Effector memory CD8-positive, alpha-beta T cell (primary cell): ENCODE measurements around the gene APCDD1.
A peak's percentile ranks its signal among the peaks of the same experiment; 100 is the strongest.
"Not testable (repeated sequence)": the region's sequence is repeated elsewhere in the genome, so short reads cannot be mapped to it uniquely, and the experiment has no call there.

Experiments used
- ATAC-seq: fragments of 150-1000 bp; cut with Tn5 transposase; replicated peaks from 2 replicates; pipeline ENCODE4 v1.10.0; 2021; ENCODE audit warnings: mild to moderate bottlenecking, moderate library complexity
- DNase-seq, 3 experiments: peaks; one replicate each; pipeline ENCODE4 v3.0.0; 2021
- H3K27ac Mint-ChIP-seq, 2 donors: one replicate each; pipeline ENCODE4 v1.8.0; 2022; ENCODE audit warnings: mild to moderate bottlenecking in 2 of 2, mixed read lengths in 2 of 2, moderate library complexity in 2 of 2
- H3K27me3 Mint-ChIP-seq, 2 donors: one replicate each; pipeline ENCODE4 v1.8.0; 2022; ENCODE audit warnings: mixed read lengths in 2 of 2
- H3K36me3 Mint-ChIP-seq: one replicate; pipeline ENCODE4 v1.8.0; 2022; ENCODE audit warnings: mild to moderate bottlenecking, moderate library complexity, mixed read lengths; ENCODE audit not compliant: insufficient read depth
- H3K4me1 Mint-ChIP-seq, 2 donors: one replicate each; pipeline ENCODE4 v1.8.0; 2022; ENCODE audit warnings: low read depth in 2 of 2, mixed read lengths in 2 of 2
- H3K4me3 Mint-ChIP-seq, 2 donors: one replicate each; pipeline ENCODE4 v1.8.0; 2022; ENCODE audit warnings: mild to moderate bottlenecking in 2 of 2, mixed read lengths in 2 of 2, moderate library complexity in 2 of 2
- H3K9me3 Mint-ChIP-seq, 2 donors: one replicate each; pipeline ENCODE4 v1.8.0; 2022; ENCODE audit warnings: mixed read lengths in 2 of 2

APCDD1 gene

GRCh38 chr18:10495936-10496335 lies 41.5 kb downstream of the APCDD1 start:
- Mint-ChIP-seq H3K27me3 (peaks cover 19 to 25% of the 10 kb centered on the region in 2 donors), H3K4me1 (peaks cover 1 to 4% of the 10 kb centered on the region in 2 donors), H3K27ac (no peak overlapping the region), H3K36me3 (no peaks in the 10 kb centered on the region), H3K4me3 (no peak overlapping the region), H3K9me3 (no peaks in the 10 kb centered on the region)
- DNase-seq, result no peak
- no peak for ATAC-seq

- H3K36me3 Mint-ChIP-seq, result no peaks in the 10 kb centered on the region
- no peak for ATAC-seq
- peaks cover 0 to 3% of the 10 kb centered on the region in 2 donors for H3K4me1 Mint-ChIP-seq
- peaks cover 25 to 29% of the 10 kb centered on the region in 2 donors for H3K27me3 Mint-ChIP-seq
- no peak overlapping the region for H3K4me3 Mint-ChIP-seq
- no peak for DNase-seq
- H3K27ac Mint-ChIP-seq, result no peak overlapping the region
- H3K9me3 Mint-ChIP-seq, result no peaks in the 10 kb centered on the region
Measured at GRCh38 chr18:10497206-10497749, 42.8 kb downstream of the APCDD1 start.

GRCh38 chr18:10499230-10499629 lies 44.8 kb downstream of the APCDD1 start:
- no peak overlapping the region for H3K4me3 Mint-ChIP-seq
- no peak for DNase-seq
- H3K36me3 Mint-ChIP-seq, result no peaks in the 10 kb centered on the region
- peaks cover 30 to 32% of the 10 kb centered on the region in 2 donors for H3K27me3 Mint-ChIP-seq
- no peak overlapping the region for H3K27ac Mint-ChIP-seq
- peaks cover 0 to 3% of the 10 kb centered on the region in 2 donors for H3K4me1 Mint-ChIP-seq
- no peaks in the 10 kb centered on the region for H3K9me3 Mint-ChIP-seq
- peak; percentile 47 for ATAC-seq

GRCh38 chr18:10500038-10500437 lies 45.6 kb downstream of the APCDD1 start:
- ATAC-seq, result no peak
- Mint-ChIP-seq H3K9me3 (no peaks in the 10 kb centered on the region), H3K27ac (no peak overlapping the region)

GRCh38 chr18:10504723-10505122 lies 50.3 kb downstream of the APCDD1 start:
- no peaks in the 10 kb centered on the region for H3K36me3 Mint-ChIP-seq
- H3K9me3 Mint-ChIP-seq, result peaks cover 5% of the 10 kb centered on the region in 2 donors
- DNase-seq, result no peak
- ATAC-seq, result no peak
- no peaks in the 10 kb centered on the region for H3K4me1 Mint-ChIP-seq
- H3K27ac Mint-ChIP-seq, result no peak overlapping the region
- peaks cover 16 to 23% of the 10 kb centered on the region in 2 donors for H3K27me3 Mint-ChIP-seq
- H3K4me3 Mint-ChIP-seq, result no peak overlapping the region

More at GRCh38 chr18:10500038-10500437, 45.6 kb downstream of the APCDD1 start:
- Mint-ChIP-seq H3K4me1 (peaks cover 0 to 3% of the 10 kb centered on the region in 2 donors), H3K27me3 (peaks cover 34 to 40% of the 10 kb centered on the region in 2 donors), H3K4me3 (no peak overlapping the region), H3K36me3 (no peaks in the 10 kb centered on the region)
- DNase-seq, result no peak

GRCh38 chr18:10505892-10506291 lies 51.5 kb downstream of the APCDD1 start:
- peaks cover 16 to 29% of the 10 kb centered on the region in 2 donors for H3K27me3 Mint-ChIP-seq
- not testable (repeated sequence) for DNase-seq, ATAC-seq, H3K27ac Mint-ChIP-seq, H3K9me3 Mint-ChIP-seq, H3K36me3 Mint-ChIP-seq, H3K4me1 Mint-ChIP-seq, H3K4me3 Mint-ChIP-seq

- Mint-ChIP-seq H3K36me3 (no peaks in the 10 kb centered on the region), H3K4me3 (no peak overlapping the region), H3K4me1 (no peaks in the 10 kb centered on the region), H3K27me3 (peaks cover 26 to 32% of the 10 kb centered on the region in 2 donors), H3K9me3 (peaks cover 5% of the 10 kb centered on the region in 2 donors), H3K27ac (no peak overlapping the region)
- no peak for ATAC-seq
- no peak for DNase-seq
Measured at GRCh38 chr18:10508591-10508990, 54.2 kb downstream of the APCDD1 start.

- no peak for DNase-seq
- no peak overlapping the region for H3K4me3 Mint-ChIP-seq
- no peaks in the 10 kb centered on the region for H3K36me3 Mint-ChIP-seq
- H3K27me3 Mint-ChIP-seq, result peaks cover 43 to 47% of the 10 kb centered on the region in 2 donors
- no peak for ATAC-seq
- peaks cover 5% of the 10 kb centered on the region in 2 donors for H3K9me3 Mint-ChIP-seq
- H3K27ac Mint-ChIP-seq, result no peak overlapping the region
- no peaks in the 10 kb centered on the region for H3K4me1 Mint-ChIP-seq
Measured at GRCh38 chr18:10511236-10511635, 56.8 kb downstream of the APCDD1 start.

GRCh38 chr18:10514082-10514481 lies 59.6 kb downstream of the APCDD1 start:
- ATAC-seq, result no peak
- peaks cover 3% of the 10 kb centered on the region for H3K36me3 Mint-ChIP-seq
- peaks cover 0 to 1% of the 10 kb centered on the region in 2 donors for H3K9me3 Mint-ChIP-seq

GRCh38 chr18:10514601-10515000 lies 60.2 kb downstream of the APCDD1 start:
- H3K4me1 Mint-ChIP-seq, result peaks cover 0 to 4% of the 10 kb centered on the region in 2 donors
- H3K9me3 Mint-ChIP-seq, result peaks cover 0 to 1% of the 10 kb centered on the region in 2 donors
- DNase-seq, result no peak
- no peak overlapping the region for H3K27ac Mint-ChIP-seq
- H3K36me3 Mint-ChIP-seq, result peaks cover 3% of the 10 kb centered on the region
- H3K27me3 Mint-ChIP-seq, result peaks cover 75 to 76% of the 10 kb centered on the region in 2 donors
- ATAC-seq, result no peak
- H3K4me3 Mint-ChIP-seq, result no peak overlapping the region

More at GRCh38 chr18:10514082-10514481, 59.6 kb downstream of the APCDD1 start:
- Mint-ChIP-seq H3K4me1 (peaks cover 0 to 1% of the 10 kb centered on the region in 2 donors), H3K27ac (no peak overlapping the region), H3K4me3 (no peak overlapping the region), H3K27me3 (peaks cover 70 to 71% of the 10 kb centered on the region in 2 donors)
- DNase-seq, result no peak

- no peak for DNase-seq
- no peak overlapping the region for H3K4me3 Mint-ChIP-seq
- no peak for ATAC-seq
- peaks cover 76 to 78% of the 10 kb centered on the region in 2 donors for H3K27me3 Mint-ChIP-seq
- peaks cover 0 to 1% of the 10 kb centered on the region in 2 donors for H3K9me3 Mint-ChIP-seq
- peaks cover 0 to 4% of the 10 kb centered on the region in 2 donors for H3K4me1 Mint-ChIP-seq
- H3K27ac Mint-ChIP-seq, result no peak overlapping the region
- H3K36me3 Mint-ChIP-seq, result peaks cover 3% of the 10 kb centered on the region
Measured at GRCh38 chr18:10515456-10515855, 61.0 kb downstream of the APCDD1 start.

- H3K4me3 Mint-ChIP-seq, result no peak overlapping the region
- H3K27ac Mint-ChIP-seq, result no peak overlapping the region
- peaks cover 0 to 4% of the 10 kb centered on the region in 2 donors for H3K4me1 Mint-ChIP-seq
- DNase-seq, result no peak
- peaks cover 0 to 1% of the 10 kb centered on the region in 2 donors for H3K9me3 Mint-ChIP-seq
- H3K36me3 Mint-ChIP-seq, result peaks cover 3% of the 10 kb centered on the region
- ATAC-seq, result no peak
- H3K27me3 Mint-ChIP-seq, result peaks cover 70 to 78% of the 10 kb centered on the region in 2 donors
Measured at GRCh38 chr18:10516078-10516477, 61.6 kb downstream of the APCDD1 start.

- H3K36me3 Mint-ChIP-seq, result peaks cover 3% of the 10 kb centered on the region
- H3K4me1 Mint-ChIP-seq, result peaks cover 0 to 4% of the 10 kb centered on the region in 2 donors
- DNase-seq (no peak), ATAC-seq (no peak)
- no peak overlapping the region for H3K4me3 Mint-ChIP-seq
- H3K27ac Mint-ChIP-seq, result no peak overlapping the region
- peaks cover 0 to 1% of the 10 kb centered on the region in 2 donors for H3K9me3 Mint-ChIP-seq
- peaks cover 60 to 69% of the 10 kb centered on the region in 2 donors for H3K27me3 Mint-ChIP-seq
Measured at GRCh38 chr18:10518595-10519255, 64.3 kb downstream of the APCDD1 start.

- peaks cover 0 to 1% of the 10 kb centered on the region in 2 donors for H3K9me3 Mint-ChIP-seq
- no peak overlapping the region for H3K27ac Mint-ChIP-seq
- peaks cover 3% of the 10 kb centered on the region for H3K36me3 Mint-ChIP-seq
- peaks cover 54 to 63% of the 10 kb centered on the region in 2 donors for H3K27me3 Mint-ChIP-seq
- H3K4me1 Mint-ChIP-seq, result peaks cover under 1 to 4% of the 10 kb centered on the region in 2 donors
- DNase-seq (no peak), ATAC-seq (no peak)
- no peak overlapping the region for H3K4me3 Mint-ChIP-seq
Measured at GRCh38 chr18:10519366-10519765, 64.9 kb downstream of the APCDD1 start.
